Tibial nerve (tissue), 4 donors: Measurements from ENCODE around the gene ATP11A. TPM values are rescaled to one million over a fixed set of nuclear protein-coding genes. Genes with fewer than 3 reads are reported as not detected.

Experiments used
- DNase-seq, 2 donors: peaks; one replicate each; pipeline ENCODE4 v3.0.0-alpha.2; 2019; ENCODE audit warnings: low spot score in 2 of 2
- H3K27ac ChIP-seq, 4 donors: fragments of 200-600 bp; sonication (generic) in 3 of 4; one replicate each; pipeline ENCODE4 v1.5.1; 2017 to 2019; ENCODE audit warnings: mild to moderate bottlenecking in 1 of 4
- H3K27me3 ChIP-seq, 2 donors: fragments of 200-600 bp; sonication (generic) in 1 of 2; one replicate each; pipeline versions ENCODE4 v1.5.1 to v1.6.0; 2017 to 2019
- H3K36me3 ChIP-seq, 3 donors: fragments of 200-600 bp; sonication (generic); one replicate each; pipeline ENCODE4 v1.5.1; 2018 to 2019
- H3K4me1 ChIP-seq, 4 donors: fragments of 200-600 bp; sonication (generic) in 3 of 4; one replicate each; pipeline ENCODE4 v1.5.1; 2017 to 2019
- H3K4me3 ChIP-seq, 4 donors: fragments of 200-600 bp; sonication (generic) in 3 of 4; one replicate each; pipeline ENCODE4 v1.5.1; 2017 to 2019; ENCODE audit warnings: mild to moderate bottlenecking in 1 of 4, moderate library complexity in 1 of 4
- H3K9me3 ChIP-seq, 4 donors: fragments of 200-600 bp; sonication (generic) in 3 of 4; one replicate each; pipeline ENCODE4 v1.5.1; 2017 to 2019
- EP300 ChIP-seq, 2 donors: sonication (generic); formaldehyde crosslinking; IDR thresholded peaks; one replicate each; pipeline ENCODE4 v1.6.1; 2017; ENCODE audit warnings: antibody characterized with exemption in 2 of 2, mild to moderate bottlenecking in 1 of 2
- POLR2A ChIP-seq, 2 donors: fragments of 450-650 bp; IDR thresholded peaks; one replicate each; pipeline ENCODE4 v1.6.1; 2017; ENCODE audit warnings: antibody characterized with exemption in 2 of 2, mild to moderate bottlenecking in 2 of 2, moderate library complexity in 2 of 2
- WGBS, 2 donors: methylation state at CpG; one replicate each; pipeline ENCODE4 v1.1.5; 2018; 5-methylcytosine and 5-hydroxymethylcytosine counted together
- total RNA-seq, 4 donors: library from RNA; depleted of rRNA; stranded (reverse); fragments of >200 nt; gene quantifications; one replicate each; pipeline ENCODE4 v1.1.0, GENCODE V29; 2016
- TF ChIP-seq, protein P1 (sequence below), 5 experiments: fragments of 200-600 bp in 3 of 5; fragments of 450-650 bp in 2 of 5; sonication (generic) in 3 of 5; IDR thresholded peaks; one replicate each; pipeline ENCODE4 v1.5.1; 2016 to 2019; ENCODE audit warnings: antibody characterized with exemption in 5 of 5, mild to moderate bottlenecking in 3 of 5, moderate library complexity in 2 of 5

ATP11A gene
- total RNA-seq, 4 donors from 2014 or later: 24.7 to 61.5 (median 35.0) TPM

DNA sequence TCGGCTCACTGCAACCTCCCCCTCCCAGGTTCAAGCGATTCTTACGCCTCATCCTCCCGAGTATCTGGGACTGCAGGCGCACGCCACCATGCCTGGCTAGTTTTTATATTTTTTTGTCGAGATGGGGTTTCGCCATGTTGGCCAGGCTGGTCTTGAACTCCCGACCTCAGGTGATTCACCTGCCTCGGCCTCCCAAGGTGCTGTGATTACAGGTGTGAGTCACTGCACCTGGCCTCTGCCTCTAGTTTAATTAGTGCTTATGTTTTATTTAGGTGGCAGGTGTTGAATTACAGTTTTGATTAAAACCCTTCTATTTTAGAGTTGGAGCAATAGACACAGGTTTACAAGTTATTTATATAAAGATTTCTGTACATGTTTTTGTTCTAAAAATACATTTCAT is 42.8 kb downstream of the ATP11A start:
- TF ChIP-seq EP300 (IDR thresholded peaks at IDR 0.05): no peak
- TF ChIP-seq POLR2A (IDR thresholded peaks at IDR 0.05): no peak
- TF ChIP-seq, protein P1, sequence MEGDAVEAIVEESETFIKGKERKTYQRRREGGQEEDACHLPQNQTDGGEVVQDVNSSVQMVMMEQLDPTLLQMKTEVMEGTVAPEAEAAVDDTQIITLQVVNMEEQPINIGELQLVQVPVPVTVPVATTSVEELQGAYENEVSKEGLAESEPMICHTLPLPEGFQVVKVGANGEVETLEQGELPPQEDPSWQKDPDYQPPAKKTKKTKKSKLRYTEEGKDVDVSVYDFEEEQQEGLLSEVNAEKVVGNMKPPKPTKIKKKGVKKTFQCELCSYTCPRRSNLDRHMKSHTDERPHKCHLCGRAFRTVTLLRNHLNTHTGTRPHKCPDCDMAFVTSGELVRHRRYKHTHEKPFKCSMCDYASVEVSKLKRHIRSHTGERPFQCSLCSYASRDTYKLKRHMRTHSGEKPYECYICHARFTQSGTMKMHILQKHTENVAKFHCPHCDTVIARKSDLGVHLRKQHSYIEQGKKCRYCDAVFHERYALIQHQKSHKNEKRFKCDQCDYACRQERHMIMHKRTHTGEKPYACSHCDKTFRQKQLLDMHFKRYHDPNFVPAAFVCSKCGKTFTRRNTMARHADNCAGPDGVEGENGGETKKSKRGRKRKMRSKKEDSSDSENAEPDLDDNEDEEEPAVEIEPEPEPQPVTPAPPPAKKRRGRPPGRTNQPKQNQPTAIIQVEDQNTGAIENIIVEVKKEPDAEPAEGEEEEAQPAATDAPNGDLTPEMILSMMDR (IDR thresholded peaks at IDR 0.05): no peak
- H3K36me3 ChIP-seq: peaks cover 0 to 4% (median 0%) of the 10 kb centered on the region in 3 donors
- H3K27me3 ChIP-seq: no peaks in the 10 kb centered on the region
- no peaks in the 10 kb centered on the region for H3K9me3 ChIP-seq
- no peak for DNase-seq
- H3K4me3 ChIP-seq: no peak overlapping the region
- 91 to 96% methylated on average over 10 of the region's 10 CpGs for WGBS, 2 donors
- no peaks in the 10 kb centered on the region for H3K4me1 ChIP-seq
- no peak overlapping the region for H3K27ac ChIP-seq

DNA sequence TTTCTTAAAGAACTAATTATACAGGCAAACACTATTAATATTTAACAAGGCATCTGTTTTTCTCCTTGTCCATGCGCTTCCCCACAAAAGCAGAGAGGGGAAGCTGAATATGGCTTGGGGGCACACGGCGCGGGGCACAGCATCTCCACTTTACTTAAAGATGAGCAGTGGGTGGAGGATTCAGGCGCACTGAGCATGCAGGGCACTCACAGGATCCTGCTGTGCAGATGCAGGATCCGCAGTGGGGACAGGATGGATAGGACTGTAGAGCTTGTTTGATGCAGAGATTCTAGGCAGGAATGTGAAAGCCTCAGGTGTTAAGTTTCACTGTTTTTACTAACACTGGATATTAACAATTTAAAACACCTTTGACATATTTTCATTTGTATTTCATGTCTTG is 43.3 kb downstream of the ATP11A start:
- H3K27me3 ChIP-seq: no peaks in the 10 kb centered on the region
- WGBS, 2 donors: 88 to 92% methylated on average over 6 of the region's 6 CpGs
- no peak overlapping the region for H3K27ac ChIP-seq
- peaks cover 0 to 4% (median 0%) of the 10 kb centered on the region in 3 donors for H3K36me3 ChIP-seq
- no peaks in the 10 kb centered on the region for H3K4me1 ChIP-seq
- no peak overlapping the region for H3K4me3 ChIP-seq
- DNase-seq: no peak
- TF ChIP-seq, protein P1 (IDR thresholded peaks at IDR 0.05): no peak
- TF ChIP-seq EP300 (IDR thresholded peaks at IDR 0.05) (no peak), POLR2A (IDR thresholded peaks at IDR 0.05) (no peak)
- no peaks in the 10 kb centered on the region for H3K9me3 ChIP-seq

DNA sequence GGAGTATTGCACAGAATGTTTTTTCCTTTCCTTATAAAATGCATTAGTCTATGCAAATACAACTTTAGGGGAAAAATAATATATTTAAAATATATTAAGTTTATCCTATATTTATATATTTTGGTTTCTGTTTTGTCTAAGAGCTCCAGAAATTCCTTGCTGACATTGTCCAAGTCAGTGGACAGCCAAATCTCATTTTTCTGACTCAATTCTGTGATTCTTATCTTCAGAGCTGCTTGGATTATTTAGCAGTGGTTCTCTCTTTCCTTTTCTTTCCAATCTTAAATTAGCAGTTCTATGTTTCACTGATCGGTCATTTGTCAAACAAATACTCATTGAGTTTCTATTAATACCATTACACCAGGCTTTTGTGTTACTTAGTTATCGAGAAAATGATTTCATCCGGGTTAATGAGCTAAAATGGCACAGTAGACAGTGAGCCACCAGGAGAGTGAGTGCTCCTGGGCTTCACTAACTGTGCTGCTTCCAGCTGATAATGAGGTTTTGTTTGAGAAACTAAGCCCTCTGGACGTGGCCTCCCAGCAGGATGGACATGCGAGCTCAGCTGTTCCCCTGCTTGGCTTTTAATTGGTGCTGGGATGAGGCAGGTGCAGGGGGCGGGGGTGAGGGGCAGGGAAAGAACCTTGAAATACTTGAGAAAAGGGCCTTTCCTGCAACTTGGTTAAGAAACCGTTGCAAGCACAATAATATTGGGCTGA is 44.0 kb downstream of the ATP11A start:
- no peaks in the 10 kb centered on the region for H3K27me3 ChIP-seq
- no peak overlapping the region for H3K27ac ChIP-seq
- H3K9me3 ChIP-seq: no peaks in the 10 kb centered on the region
- DNase-seq: no peak
- H3K4me3 ChIP-seq: no peak overlapping the region
- TF ChIP-seq POLR2A (IDR thresholded peaks at IDR 0.05): no peak
- TF ChIP-seq, protein P1 (IDR thresholded peaks at IDR 0.05): no peak
- H3K4me1 ChIP-seq: no peaks in the 10 kb centered on the region
- peaks cover 0 to 4% (median 0%) of the 10 kb centered on the region in 3 donors for H3K36me3 ChIP-seq
- 60 to 66% methylated on average over 7 of the region's 7 CpGs for WGBS, 2 donors

DNA sequence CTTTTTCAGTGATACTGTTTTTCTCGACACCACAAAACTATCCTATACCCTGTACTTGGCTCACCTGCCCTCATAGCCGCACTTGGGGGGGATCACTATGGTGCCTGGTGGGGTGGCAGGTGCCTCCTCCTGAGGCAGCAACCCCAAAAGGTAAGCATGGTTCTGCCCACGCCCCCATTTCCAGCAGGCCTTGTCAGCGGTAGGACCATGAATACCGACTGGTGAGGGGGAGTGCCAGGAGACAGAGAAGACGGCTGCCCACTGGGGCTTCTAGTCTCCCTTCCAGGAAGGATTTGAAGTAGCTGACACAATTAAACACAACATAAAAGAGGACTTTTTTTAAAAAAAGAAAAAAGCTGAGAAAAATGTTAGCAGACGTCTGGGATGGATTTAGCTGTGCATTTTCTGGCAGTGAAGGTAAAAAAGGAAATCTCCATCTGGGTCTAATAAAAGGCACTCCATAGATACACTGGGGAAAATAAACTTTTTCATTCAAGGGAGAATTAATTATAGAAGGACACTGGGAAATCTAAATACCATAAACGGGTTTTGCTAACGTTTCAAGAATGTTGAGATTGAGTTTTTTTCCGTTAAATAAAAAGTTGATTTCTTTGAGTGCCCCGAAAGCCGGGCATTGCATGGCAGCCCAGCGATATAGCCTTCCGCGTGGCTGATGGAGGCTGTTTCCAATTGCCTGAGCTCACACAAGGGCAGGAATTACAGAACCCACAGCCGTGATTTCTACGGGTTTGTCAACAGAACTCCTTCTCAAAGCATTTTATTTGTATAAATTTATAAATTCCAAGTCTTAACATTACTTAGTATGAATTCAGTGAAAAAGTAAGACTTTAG is 45.1 kb downstream of the ATP11A start:
- Histone ChIP-seq H3K4me1 (peaks cover 0 to 5% (median 0%) of the 10 kb centered on the region in 4 donors), H3K27ac (no peak overlapping the region), H3K36me3 (no peaks in the 10 kb centered on the region), H3K9me3 (no peaks in the 10 kb centered on the region), H3K27me3 (no peaks in the 10 kb centered on the region), H3K4me3 (no peak overlapping the region)
- no peak for DNase-seq
- 68 to 73% methylated on average over 17 of the region's 17 CpGs for WGBS, 2 donors
- no peak for TF ChIP-seq POLR2A (IDR thresholded peaks at IDR 0.05)
- TF ChIP-seq, protein P1 (IDR thresholded peaks at IDR 0.05): no peak
- no peak for TF ChIP-seq EP300 (IDR thresholded peaks at IDR 0.05)

DNA sequence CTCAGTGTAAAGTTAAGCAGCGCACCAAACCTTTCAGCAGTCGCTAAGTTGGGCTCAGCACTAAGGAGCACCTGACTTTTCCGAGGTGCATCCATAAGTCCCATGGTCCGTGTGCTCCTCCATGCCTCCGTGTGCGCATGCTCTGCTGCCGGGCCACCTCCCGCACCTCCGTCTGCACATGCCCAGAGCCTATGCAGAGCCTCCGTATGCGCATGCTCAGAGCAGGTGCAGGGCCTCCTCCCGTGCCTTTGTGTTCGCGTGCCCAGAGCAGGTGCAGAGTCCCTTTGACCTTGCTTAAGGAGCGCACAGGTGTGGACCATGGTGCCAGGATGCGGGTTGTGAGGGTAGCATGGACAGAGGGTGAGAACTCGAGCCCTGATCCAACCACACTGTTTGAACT is 46.0 kb downstream of the ATP11A start:
- no peak overlapping the region for H3K4me3 ChIP-seq
- H3K27ac ChIP-seq: no peak overlapping the region
- H3K4me1 ChIP-seq: peaks cover 0 to 13% (median 0%) of the 10 kb centered on the region in 4 donors
- 92 to 94% methylated on average over 17 of the region's 17 CpGs for WGBS, 2 donors
- TF ChIP-seq POLR2A (IDR thresholded peaks at IDR 0.05) (no peak), EP300 (IDR thresholded peaks at IDR 0.05) (no peak)
- TF ChIP-seq, protein P1 (IDR thresholded peaks at IDR 0.05): no peak
- no peak for DNase-seq
- no peaks in the 10 kb centered on the region for H3K9me3 ChIP-seq
- H3K27me3 ChIP-seq: no peaks in the 10 kb centered on the region
- no peaks in the 10 kb centered on the region for H3K36me3 ChIP-seq
